Endothelial cell of umbilical vein (primary cell): ENCODE results near the gene LTK.

Source experiments
- EZH2 ChIP-seq: IDR thresholded peaks from 2 replicates; pipeline ENCODE4 v1.6.1; 2012; ENCODE audit warnings: borderline replicate concordance, low read depth, mild to moderate bottlenecking, moderate library complexity, low read length, inconsistent platforms; ENCODE audit not compliant: severe bottlenecking
- FOS ChIP-seq: IDR thresholded peaks from 2 replicates; pipeline ENCODE4 v1.6.1; 2011; ENCODE audit warnings: mild to moderate bottlenecking, low read length, moderate library complexity, borderline replicate concordance; ENCODE audit not compliant: insufficient read depth
- JUN ChIP-seq: IDR thresholded peaks from 2 replicates; pipeline ENCODE4 v1.6.1; 2011; ENCODE audit warnings: borderline replicate concordance, low read depth; ENCODE audit not compliant: insufficient read length, insufficient read depth
- MYC ChIP-seq: IDR thresholded peaks from one replicate; pipeline ENCODE4 v1.6.1; 2011; ENCODE audit warnings: mild to moderate bottlenecking, low read depth, low read length
- POLR2A ChIP-seq: IDR thresholded peaks from 2 replicates; pipeline ENCODE4 v1.6.1; 2012; ENCODE audit warnings: low read depth, mild to moderate bottlenecking, control low read depth, low read length
- POLR2AphosphoS5 ChIP-seq: IDR thresholded peaks from 2 replicates; pipeline ENCODE4 v1.6.1; 2012; ENCODE audit warnings: low read depth, mild to moderate bottlenecking, control low read depth, low read length, moderate library complexity; ENCODE audit not compliant: insufficient read depth
- TF ChIP-seq, protein P1 (sequence below), 2 donors: IDR thresholded peaks; 1 replicate in 1 of 2; 2 replicates in 1 of 2; pipeline ENCODE4 v1.5.1; 2011; ENCODE audit warnings: low read length in 2 of 2, mild to moderate bottlenecking in 2 of 2, moderate library complexity in 2 of 2, control low read depth in 1 of 2, inconsistent platforms in 1 of 2, low read depth in 1 of 2; ENCODE audit not compliant: insufficient read depth in 1 of 2; ENCODE audit errors: extremely low read depth in 1 of 2
- TF ChIP-seq, protein P2 (sequence below): IDR thresholded peaks from 2 replicates; pipeline ENCODE4 v1.6.1; 2011; ENCODE audit not compliant: insufficient read depth, insufficient read length

DNA sequence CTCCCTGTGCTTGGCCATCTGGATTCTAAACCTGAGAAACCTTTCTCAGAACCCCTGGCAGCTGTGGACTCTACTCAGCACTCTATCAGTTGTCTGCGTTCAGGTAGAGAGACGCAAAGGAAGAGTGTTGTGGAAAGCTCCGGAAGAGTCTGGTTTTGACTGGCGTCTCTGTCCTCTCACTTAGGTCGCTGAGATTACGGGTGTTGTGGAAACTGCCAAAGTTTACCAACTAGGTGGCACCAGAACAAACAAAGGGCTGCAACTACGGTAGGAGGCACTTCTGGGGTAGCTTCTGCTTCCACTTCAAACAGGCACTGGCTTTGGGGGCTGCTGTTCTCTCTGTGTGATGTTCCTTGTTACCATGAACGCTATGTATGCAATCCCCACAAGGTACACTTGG is 39.2 kb downstream of the LTK start:
- TF ChIP-seq, protein P1, sequence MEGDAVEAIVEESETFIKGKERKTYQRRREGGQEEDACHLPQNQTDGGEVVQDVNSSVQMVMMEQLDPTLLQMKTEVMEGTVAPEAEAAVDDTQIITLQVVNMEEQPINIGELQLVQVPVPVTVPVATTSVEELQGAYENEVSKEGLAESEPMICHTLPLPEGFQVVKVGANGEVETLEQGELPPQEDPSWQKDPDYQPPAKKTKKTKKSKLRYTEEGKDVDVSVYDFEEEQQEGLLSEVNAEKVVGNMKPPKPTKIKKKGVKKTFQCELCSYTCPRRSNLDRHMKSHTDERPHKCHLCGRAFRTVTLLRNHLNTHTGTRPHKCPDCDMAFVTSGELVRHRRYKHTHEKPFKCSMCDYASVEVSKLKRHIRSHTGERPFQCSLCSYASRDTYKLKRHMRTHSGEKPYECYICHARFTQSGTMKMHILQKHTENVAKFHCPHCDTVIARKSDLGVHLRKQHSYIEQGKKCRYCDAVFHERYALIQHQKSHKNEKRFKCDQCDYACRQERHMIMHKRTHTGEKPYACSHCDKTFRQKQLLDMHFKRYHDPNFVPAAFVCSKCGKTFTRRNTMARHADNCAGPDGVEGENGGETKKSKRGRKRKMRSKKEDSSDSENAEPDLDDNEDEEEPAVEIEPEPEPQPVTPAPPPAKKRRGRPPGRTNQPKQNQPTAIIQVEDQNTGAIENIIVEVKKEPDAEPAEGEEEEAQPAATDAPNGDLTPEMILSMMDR (IDR thresholded peaks at IDR 0.05; ENCODE audit: extremely low read depth in 1 of 2, insufficient read depth in 1 of 2, low read depth in 1 of 2, low read length in 2 of 2): no peak
- TF ChIP-seq EZH2 (no peak), POLR2A (no peak), JUN (no peak), POLR2AphosphoS5 (no peak), FOS (no peak), MYC (no peak)
- TF ChIP-seq, protein P2, sequence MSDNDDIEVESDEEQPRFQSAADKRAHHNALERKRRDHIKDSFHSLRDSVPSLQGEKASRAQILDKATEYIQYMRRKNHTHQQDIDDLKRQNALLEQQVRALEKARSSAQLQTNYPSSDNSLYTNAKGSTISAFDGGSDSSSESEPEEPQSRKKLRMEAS: no peak
